GM10266 (cell line): ENCODE measurements around the gene NOTCH4.

Experiments
- DNase-seq: peaks from one replicate; pipeline ENCODE4 v3.0.0; 2012; ENCODE audit errors: extremely low spot score
- CTCF ChIP-seq: IDR thresholded peaks from 2 replicates; pipeline ENCODE4 v1.5.1; 2012; ENCODE audit warnings: mild to moderate bottlenecking, low read depth; ENCODE audit not compliant: control insufficient read depth, insufficient read depth; ENCODE audit errors: missing control alignments

Gene NOTCH4

GRCh38 chr6:32176476-32177182 lies 47.2 kb downstream of the NOTCH4 start:
- no peak for TF ChIP-seq CTCF
- no peak for DNase-seq

DNA sequence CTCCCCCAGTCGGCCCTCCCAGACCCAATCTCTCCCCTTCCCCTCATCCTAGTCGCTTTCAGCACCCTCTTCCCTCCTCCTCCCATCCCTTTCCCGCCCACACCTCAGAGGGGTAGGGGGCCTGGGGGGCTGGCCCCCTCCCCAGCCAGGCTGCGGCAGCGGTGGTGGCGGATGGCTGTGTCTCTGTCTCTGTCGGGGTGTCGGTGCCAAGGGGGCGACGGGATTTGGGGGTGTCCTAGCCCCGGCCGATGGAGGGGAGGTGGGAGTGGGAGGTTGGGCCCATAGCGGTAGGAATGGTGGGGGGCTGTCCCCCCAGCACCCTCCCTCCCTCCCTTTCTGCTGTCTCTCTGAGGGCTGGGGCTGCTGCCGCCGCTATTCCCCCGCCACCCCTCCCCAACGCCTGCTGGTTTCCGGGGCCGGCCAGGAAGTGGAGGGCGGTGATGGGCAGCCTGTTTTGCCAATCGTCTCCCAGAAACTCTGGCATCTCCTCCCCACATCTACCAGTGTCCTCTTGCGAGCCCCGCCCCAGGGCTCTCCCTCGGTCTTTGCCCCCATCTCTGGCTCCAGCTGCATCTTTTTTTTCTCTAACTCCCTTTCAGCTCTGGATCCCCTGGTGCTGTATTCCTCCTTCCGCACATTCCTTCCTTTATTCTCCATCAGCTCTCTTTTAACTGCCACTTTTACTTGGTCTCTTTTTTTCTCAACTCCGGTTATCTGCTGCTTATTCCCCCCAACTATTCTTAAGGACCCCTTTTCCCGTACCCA lies 48.0 kb downstream of the NOTCH4 start, which contains the start of gene AGPAT1:
AGPAT1 (minus strand) TSS at position 374 of the 765 bp plus-strand sequence. CDS start 4,588 bp downstream, outside the sequence.
- DNase-seq, result peak; percentile 98
- no peak for TF ChIP-seq CTCF

DNA sequence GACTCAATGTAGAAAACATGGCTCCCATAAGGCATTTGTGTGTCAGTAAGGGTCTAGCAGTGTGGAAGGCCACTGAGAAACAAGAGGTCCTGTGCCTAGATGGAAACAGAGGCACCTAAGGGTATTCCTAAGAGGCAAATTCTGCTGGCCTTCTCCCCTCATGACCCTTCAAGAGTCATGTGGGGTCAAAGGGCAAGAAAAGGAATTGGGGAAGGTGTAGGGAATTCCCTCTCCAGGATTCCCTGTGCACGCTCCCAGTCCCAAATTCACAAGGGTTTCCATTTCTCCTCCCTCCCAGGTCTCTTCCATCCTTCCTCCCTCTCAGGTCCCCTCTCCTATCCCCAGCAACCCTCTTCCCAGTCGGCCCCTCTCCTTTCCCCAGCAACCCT lies 48.6 kb downstream of the NOTCH4 start:
- no peak for TF ChIP-seq CTCF
- DNase-seq, result no peak

DNA sequence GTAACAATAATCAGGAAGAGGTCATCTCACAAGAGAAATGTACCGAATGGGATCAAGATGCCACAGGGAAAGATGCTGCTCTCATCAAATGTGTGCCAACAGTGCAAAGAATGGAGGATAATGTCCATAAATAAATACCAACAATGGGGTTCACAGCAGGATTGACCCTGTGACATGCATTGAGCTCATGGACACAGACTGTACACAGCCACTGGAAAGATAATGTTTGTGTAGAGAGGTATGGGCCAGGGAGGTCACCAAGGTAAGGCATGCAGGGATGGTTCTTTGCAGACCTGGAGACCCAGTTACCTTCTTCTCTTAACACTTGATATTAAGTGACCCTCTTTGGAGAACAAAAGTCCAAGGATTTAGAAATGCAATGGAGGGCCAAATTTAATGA lies 49.5 kb downstream of the NOTCH4 start:
- DNase-seq, result no peak
- no peak for TF ChIP-seq CTCF

DNA sequence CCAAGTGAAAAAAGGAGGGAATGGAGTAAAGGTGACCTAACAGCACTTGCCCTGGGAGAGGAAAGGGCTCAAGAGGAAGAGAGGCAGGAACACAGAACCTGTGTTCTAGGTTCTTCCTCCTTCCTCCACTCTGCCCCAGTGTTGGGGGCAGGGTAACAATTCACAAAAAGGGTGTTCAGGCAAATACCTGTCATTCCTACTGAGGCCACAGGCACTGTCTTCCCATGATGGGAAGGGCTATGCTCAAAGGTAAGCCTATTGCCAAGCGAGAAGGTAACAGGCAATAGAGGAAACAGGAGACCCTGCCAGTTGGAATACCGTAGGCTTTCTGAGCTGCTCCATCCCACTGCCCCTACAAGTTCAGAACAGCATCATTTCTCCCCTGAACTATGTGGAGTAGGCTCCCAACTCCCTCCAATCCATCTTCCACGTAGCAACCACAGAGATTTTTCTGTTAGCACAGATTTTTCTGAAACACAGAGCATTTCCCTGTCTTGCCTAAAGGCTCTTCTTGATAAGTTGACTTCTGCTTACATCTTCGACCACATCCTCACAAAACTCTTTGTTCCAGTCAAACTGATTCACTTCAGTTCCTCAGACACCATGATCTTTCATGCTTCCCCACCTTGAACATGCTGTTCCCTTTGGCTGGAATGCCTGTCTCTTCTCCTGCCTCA lies 50.7 kb downstream of the NOTCH4 start:
- DNase-seq, result no peak
- no peak for TF ChIP-seq CTCF

- no peak for DNase-seq
- no peak for TF ChIP-seq CTCF
Observed at GRCh38 chr6:32171234-32171633, 52.6 kb downstream of the NOTCH4 start.

GRCh38 chr6:32170294-32170693 lies 53.6 kb downstream of the NOTCH4 start:
- TF ChIP-seq CTCF, result no peak
- DNase-seq, result no peak
